ENCODE measurements around the gene RIGI. TPM values are rescaled to one million over a fixed set of nuclear protein-coding genes. Genes with fewer than 3 reads are reported as not detected.
A peak's percentile ranks its signal among the peaks of the same experiment; 100 is the strongest.

The RIGI gene
- polyA plus RNA-seq, 1 of the 3 experiments (the other 2 are of a cell fraction): 1.5 TPM

- no peaks in the 10 kb centered on the region for H3K9me2 ChIP-seq
- peak within 1 kb of the TSS; percentile 91 to 94 for H3K4me3 ChIP-seq (ENCODE audit: low read depth in 2 of 2, low read length in 1 of 2)
- H3K4me1 ChIP-seq (ENCODE audit: control insufficient read depth in 1 of 2, insufficient read depth in 2 of 2, low read depth in 1 of 2, low read length in 1 of 2): peaks cover 0 to 2% of the 10 kb centered on the region in 2 experiments; a peak in 2 of 4 replicates
- WGBS (ENCODE audit: low lambda C conversion rate): under 1% methylated on average over 41 of the region's 46 CpGs
- POLR2A ChIA-PET: interaction anchor here (1.0 to 1.1 kb wide), 3 partner anchors 20 to 472 kb away, joined by 3 to 5 read pairs (median 4); partner anchors contain the start of genes DNAJA1 and NDUFB6
- peaks cover 25% of the 10 kb centered on the region for H3F3A ChIP-seq (replicated peaks; ENCODE audit: insufficient read depth)
- peak within 1 kb of the TSS; percentile 98 for H3K4me2 ChIP-seq
- no peaks in the 10 kb centered on the region for H3K27me3 ChIP-seq (ENCODE audit: insufficient read depth)
- H3K79me2 ChIP-seq (ENCODE audit: insufficient read depth): peaks cover 68% of the 10 kb centered on the region
- peaks cover 24% of the 10 kb centered on the region for H4K20me1 ChIP-seq (ENCODE audit: insufficient read depth)
- peaks cover 7 to 12% of the 10 kb centered on the region in 2 experiments for H3K36me3 ChIP-seq (replicated peaks in 1 of 2; ENCODE audit: control insufficient read depth in 1 of 2, insufficient read depth in 2 of 2, low read length in 1 of 2)
- no peaks in the 10 kb centered on the region for H3K9me3 ChIP-seq
- H3K27ac ChIP-seq (ENCODE audit: low read depth in 2 of 2, low read length in 1 of 2): peak within 1 kb of the TSS; percentile 97 to 98
- H2AFZ ChIP-seq (ENCODE audit: low read depth): peak within 1 kb of the TSS; percentile 96
- CTCF ChIA-PET: interaction anchor here (1.4 to 5.4 kb wide), 6 partner anchors 11 to 173 kb away, joined by 3 to 51 read pairs (median 13); partner anchors contain the start of gene NDUFB6
- H3K9ac ChIP-seq: peak within 1 kb of the TSS; percentile 85
- DNase-seq: peak; percentile 87
- TF ChIP-seq PBX3 (IDR thresholded peaks at IDR 0.05) (no peak), USF2 (IDR thresholded peaks at IDR 0.05; ENCODE audit: borderline replicate concordance, low read depth, low read length) (peak; percentile 70), RFX5 (IDR thresholded peaks at IDR 0.05; ENCODE audit: low read length) (no peak), TEAD4 (IDR thresholded peaks at IDR 0.05; ENCODE audit: borderline replicate concordance, insufficient read depth) (peak; percentile 30; the same call in 1 of the 2 replicates), EZH2phosphoT487 (IDR thresholded peaks at IDR 0.05; ENCODE audit: borderline replicate concordance, low read depth) (no peak), MEF2A (IDR thresholded peaks at IDR 0.05; ENCODE audit: borderline replicate concordance, low read depth) (no peak), GATA2 (CRISPR knock-in tag; IDR thresholded peaks at IDR 0.05) (peak; percentile 55), TCF12 (IDR thresholded peaks at IDR 0.05) (peak; percentile 5; the same call in 1 of the 2 replicates), POLR2AphosphoS5 (IDR thresholded peaks at IDR 0.05; ENCODE audit: low read depth, low read length) (peak; percentile 89), RAD21 (IDR thresholded peaks at IDR 0.05; ENCODE audit: low read length) (no peak), TAF1 (IDR thresholded peaks at IDR 0.05; ENCODE audit: borderline replicate concordance, low read depth, low read length) (peak; percentile 99), EP300 (IDR thresholded peaks at IDR 0.05; ENCODE audit: borderline replicate concordance in 1 of 2, low read depth in 1 of 2, low read length in 1 of 2) (peak; percentile 14 to 26; a peak in 1 of 4 replicates), NRF1 (IDR thresholded peaks at IDR 0.05; ENCODE audit: low read depth, low read length) (no peak), GABPA (IDR thresholded peaks at IDR 0.05; ENCODE audit: low read depth) (peak; percentile 73), IRF3 (IDR thresholded peaks at IDR 0.05; ENCODE audit: low read depth, low read length) (no peak), CTCF (IDR thresholded peaks at IDR 0.05) (no peak), SIN3A (IDR thresholded peaks at IDR 0.05; ENCODE audit: borderline replicate concordance, low read depth, low read length) (peak; percentile 82; the same call in 1 of the 2 replicates), RXRA (IDR thresholded peaks at IDR 0.05; ENCODE audit: borderline replicate concordance, low read depth) (no peak; the same call in 1 of the 2 replicates), NFIC (IDR thresholded peaks at IDR 0.05; ENCODE audit: borderline replicate concordance) (peak; percentile 33; the same call in 1 of the 2 replicates), ELF1 (IDR thresholded peaks at IDR 0.05) (peak; percentile 98), CHD2 (IDR thresholded peaks at IDR 0.05; ENCODE audit: low read length, partially characterized antibody) (peak; percentile 74), MAX (IDR thresholded peaks at IDR 0.05; ENCODE audit: low read depth) (peak; percentile 76; the same call in 1 of the 2 replicates), YY1 (IDR thresholded peaks at IDR 0.05; ENCODE audit: low read depth) (peak; percentile 99), ZBTB33 (IDR thresholded peaks at IDR 0.05; ENCODE audit: borderline replicate concordance, low read depth) (peak; percentile 69; the same call in 1 of the 2 replicates), MXI1 (IDR thresholded peaks at IDR 0.05; ENCODE audit: low read depth, low read length) (peak; percentile 63; the same call in 1 of the 2 replicates), FOXM1 (IDR thresholded peaks at IDR 0.05; ENCODE audit: low read depth) (no peak)
Observed at GRCh38 chr9:32552172-32552872, 26.3 kb upstream of the RIGI start, which contains the start of the genes SMIM27 and TOPORS. Gene SMIM27, plus strand, starts transcription at chr9:32552327. Its CDS starts 108 bp downstream, at chr9:32552435. Gene TOPORS, minus strand, starts transcription at chr9:32552586. Its CDS starts 150 bp downstream, at chr9:32552436.

Measured in SK-N-SH (cell line).